Stimulated activated CD4-positive, alpha-beta T cell treated with anti-CD3 and anti-CD28 coated beads, Interleukin-1b, Interleukin-23, amount 100 ng/mL, for 48 hours (primary cell): ENCODE measurements around the gene BCO2.
"Not testable (repeated sequence)": the region's sequence is repeated elsewhere in the genome, so short reads cannot be mapped to it uniquely, and the experiment has no call there.

Experiments
- DNase-seq: peaks from one replicate; pipeline ENCODE4 v3.0.0-alpha.2; 2020

Gene BCO2

DNA sequence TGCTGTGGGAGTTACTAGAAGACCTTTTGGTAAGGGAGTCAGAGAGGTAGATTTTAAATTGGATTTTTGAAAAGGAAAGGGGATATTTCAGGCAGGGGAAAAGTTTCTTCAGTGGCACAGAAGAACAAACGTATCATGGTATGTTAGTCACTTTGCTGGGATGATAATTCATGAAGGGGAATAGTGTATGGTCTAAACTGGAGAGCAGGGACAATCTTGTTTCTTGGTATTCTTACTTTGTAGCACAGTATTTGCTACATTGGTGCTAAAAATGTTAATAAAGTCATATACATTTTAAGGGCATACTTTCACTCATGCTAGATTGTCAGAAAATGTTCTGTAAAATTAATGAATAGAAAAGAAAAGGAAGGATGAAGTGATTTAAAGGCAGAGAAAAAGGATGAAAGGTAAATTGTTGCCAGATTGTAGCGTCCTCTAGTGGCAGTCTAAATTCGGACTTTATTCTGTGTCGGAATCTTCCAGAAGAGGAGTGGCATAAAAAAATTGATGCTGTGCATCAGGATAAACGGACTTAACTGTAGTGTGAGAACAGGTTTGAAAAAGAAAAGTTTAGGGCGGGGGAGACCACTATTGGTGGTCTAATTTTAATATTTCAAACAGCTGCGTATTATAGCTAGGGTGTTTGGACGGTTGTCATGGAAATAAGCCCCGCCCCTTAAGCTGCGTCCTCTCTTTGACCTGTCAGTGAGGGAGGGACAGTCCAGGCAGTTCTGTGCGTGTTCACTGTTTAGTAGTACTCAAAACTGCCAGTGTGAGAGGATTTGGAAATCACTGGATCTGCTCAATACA, at the start of gene BCO2:
BCO2 (plus strand) TSS at position 724 of the 810 bp plus-strand sequence. CDS start 90 bp downstream, outside the sequence.
- DNase-seq, result peak; percentile 23

GRCh38 chr11:112127056-112127455, 48.3 kb upstream of the BCO2 start:
- DNase-seq, result no peak

GRCh38 chr11:112128483-112129121, 46.7 kb upstream of the BCO2 start:
- no peak for DNase-seq

- DNase-seq, result no peak
Observed at GRCh38 chr11:112129656-112130055, 45.7 kb upstream of the BCO2 start.

DNA sequence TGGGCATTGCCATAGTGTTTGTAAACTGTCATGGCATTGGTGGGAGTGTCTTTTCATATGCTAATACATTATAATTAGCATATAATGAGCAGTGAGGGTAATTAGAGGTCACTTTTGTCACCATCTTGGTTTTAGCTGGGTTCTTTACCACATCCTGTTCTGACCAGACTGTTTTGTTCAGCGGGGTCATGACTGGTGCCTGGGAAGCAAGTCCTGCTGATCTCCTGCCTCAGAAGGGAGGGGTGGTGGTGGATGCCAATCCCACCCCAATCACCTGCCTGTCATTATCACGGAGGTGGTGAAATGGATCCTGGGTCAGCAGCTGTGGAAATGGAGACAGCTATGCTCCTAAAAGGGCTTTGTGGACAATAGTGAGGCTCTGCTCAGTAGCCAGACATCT, 42.6 kb upstream of the BCO2 start:
- DNase-seq, result no peak

DNA sequence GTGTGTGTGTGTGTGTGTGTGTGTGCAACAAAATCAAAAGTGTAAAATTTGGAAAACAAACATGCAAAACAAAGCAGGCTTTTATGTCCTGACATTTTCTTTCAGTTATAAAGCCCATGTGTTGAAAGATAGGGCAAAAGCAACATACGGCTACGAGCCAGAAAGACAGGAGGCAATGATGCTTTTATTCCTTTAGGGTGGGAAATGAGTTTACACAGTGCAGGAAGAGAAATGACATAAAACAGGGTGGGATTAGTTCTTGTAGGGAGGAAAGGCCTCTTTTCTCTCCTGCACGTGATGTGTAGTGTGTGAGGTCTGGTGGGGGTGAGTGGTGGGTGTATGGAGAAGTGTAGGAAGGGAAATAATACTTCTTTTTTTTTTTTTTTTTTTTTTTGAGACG, 40.8 kb upstream of the BCO2 start:
- DNase-seq, result no peak

DNA sequence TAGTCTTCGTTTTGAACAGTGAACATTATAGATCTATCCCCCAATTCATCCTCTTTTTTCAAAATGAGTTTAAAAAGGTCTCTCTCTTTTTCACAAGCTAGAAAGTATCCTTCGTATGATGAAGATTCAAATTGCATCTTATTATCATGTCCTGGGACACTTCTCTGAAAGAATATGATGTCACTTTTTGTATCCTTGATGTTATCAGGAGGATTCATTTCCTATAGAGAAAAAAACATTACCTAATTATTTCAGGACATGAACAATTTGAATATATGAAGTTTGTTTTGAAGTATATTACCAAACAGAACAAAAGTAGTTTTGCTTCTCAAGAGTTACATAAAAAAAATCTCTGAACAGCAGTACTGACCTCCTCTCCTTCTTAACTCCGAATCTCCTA, 31.7 kb upstream of the BCO2 start:
- DNase-seq, result no peak

- no peak for DNase-seq
Observed at GRCh38 chr11:112150517-112150916, 24.8 kb upstream of the BCO2 start.

GRCh38 chr11:112156153-112156955, 19.0 kb upstream of the BCO2 start:
- DNase-seq, result no peak

GRCh38 chr11:112156956-112157766, 18.2 kb upstream of the BCO2 start:
- peak; percentile 11 for DNase-seq

DNA sequence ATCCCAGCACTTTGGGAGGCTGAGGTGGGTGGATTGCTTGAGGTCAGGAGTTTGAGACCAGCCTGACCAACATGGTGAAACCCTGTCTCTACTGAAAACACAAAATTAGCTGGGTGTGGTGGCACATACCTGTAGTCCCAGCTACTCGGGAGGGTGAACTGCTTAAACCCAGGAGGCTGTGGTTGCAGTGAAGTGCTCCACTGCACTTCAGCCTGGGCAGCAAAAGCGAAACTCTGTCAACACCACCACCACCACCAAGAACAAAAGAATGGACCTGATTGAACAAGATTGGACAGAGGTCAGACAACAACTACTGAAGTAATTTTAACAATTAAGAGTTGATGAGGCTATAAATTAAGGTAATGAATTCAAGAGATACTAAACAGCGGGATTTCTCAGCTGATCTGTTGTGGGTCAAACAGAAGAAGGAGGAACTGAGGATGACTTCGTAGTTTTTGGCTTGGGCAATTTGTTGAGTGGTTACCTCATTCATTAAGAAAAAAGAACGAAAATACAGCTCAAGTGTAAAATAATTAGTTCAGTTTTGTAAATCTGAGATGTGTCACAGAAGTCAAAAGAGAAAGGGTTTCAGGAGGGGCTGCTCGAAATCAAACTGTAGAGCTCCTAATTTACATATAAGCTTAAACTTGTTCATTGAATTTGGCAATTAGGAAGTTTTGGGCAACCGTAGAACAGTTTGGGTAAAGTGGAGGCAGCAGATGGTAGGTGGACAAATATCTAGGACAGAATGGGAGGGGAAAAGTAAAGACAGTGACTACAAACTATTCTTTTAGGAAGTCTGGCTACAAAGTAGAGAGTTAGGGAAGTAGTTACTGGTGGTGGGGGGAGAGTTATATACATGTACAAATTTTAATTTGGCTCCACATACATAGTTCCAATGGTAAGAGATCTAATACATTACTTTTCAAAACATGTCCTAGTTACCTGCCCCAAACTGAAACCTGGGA, 15.9 kb upstream of the BCO2 start:
- DNase-seq, result no peak

- no peak for DNase-seq
Observed at GRCh38 chr11:112160091-112160848, 15.0 kb upstream of the BCO2 start.

- DNase-seq, result no peak
Observed at GRCh38 chr11:112161012-112161411, 14.3 kb upstream of the BCO2 start.

DNA sequence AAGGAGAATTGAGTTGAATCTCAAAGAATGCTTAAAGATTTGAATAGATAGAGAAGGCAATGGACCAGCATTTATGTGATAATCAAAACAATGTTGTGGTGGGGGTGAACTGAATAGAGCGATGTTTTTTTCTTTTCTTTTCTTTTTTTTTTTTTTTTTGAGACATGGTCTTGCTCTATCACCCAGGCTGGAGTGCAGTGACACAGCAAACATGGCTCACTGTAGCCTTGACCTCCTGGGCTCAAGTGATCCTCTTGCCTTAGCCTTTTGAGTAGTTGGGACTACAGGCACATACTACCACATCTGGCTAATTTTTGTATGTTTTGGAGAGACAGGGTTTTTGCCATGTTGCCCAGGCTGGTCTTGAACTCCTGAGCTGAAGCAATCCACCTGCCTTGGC, 13.1 kb upstream of the BCO2 start:
- DNase-seq, result not testable (repeated sequence)

DNA sequence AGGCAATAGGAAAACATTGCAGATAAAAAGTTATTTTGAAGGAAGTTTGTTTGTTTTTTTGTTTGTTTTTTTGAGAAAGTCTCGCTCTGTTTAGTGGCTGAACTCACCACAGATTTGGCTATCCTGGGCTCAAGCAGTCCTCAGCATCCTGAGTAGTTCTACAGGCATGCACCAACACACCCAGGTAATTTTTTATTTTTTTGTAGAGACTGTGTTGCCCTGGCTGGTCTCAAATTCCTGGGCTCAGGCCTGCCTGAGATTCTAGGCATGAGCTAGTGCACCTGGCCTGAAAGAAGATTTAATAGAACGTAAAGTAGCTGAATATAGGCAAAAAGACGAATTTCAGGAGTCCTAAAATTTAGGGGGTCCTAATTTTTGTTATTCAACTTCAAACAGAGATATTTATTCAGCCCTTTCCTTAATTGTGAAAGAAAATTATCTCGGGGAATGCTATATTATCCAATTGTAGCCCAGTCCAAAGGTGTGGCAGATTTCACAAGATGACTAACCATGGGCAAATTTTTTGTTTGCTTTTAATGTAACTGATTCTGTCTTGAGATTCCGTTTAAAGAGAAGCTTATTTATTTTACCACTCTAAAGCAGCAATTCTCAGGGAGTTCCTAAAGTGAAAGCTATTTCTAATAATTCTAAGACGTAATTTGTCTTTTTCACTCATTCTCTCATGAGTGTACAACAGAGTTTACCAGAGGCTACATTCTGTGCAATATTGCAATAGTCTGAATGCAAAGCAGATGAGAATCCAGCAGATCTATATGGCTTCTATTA, 12.4 kb upstream of the BCO2 start:
- DNase-seq, result no peak

DNA sequence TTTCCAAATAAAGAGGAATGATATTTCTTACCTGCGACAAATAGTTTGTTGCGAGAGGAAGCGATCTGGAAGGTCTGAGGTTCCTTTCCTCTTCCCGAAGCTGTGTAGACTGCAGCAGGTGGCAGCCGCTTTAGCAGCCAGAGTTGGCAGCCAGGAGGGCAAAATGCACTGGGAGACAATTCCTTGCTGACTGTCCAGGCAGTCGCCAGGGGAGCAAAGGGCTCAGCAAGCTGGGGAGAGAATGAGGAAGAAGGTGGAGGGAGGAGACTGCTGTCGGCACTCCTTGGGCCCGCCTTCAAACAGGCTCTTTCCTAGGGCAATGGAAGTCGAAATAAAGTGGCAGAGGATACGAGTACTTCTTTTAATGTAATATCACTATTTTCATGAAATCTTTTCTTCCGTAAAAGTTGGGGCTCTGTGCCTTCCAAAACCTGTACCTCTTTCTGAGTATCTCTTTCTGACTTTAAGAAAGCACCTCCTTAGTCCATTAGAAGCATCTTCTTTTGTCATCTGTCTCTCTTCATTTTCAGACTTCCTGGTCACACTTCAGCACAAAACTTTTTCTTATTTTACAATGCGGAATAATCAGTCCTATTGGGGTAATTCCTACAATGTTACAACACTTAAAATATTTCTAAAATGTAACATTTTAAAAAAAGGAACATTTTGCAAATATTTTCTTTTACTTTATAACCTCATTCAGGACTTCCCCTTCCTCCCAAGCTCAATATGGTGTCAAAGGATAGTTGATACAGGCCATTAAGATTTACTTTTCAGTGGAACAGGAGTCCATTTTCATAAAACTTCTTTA, 11.2 kb upstream of the BCO2 start, which contains the start of gene IL18:
IL18 (minus strand) TSS at position 220 of the 811 bp plus-strand sequence. CDS start 9,041 bp downstream, outside the sequence.
- DNase-seq, result no peak

DNA sequence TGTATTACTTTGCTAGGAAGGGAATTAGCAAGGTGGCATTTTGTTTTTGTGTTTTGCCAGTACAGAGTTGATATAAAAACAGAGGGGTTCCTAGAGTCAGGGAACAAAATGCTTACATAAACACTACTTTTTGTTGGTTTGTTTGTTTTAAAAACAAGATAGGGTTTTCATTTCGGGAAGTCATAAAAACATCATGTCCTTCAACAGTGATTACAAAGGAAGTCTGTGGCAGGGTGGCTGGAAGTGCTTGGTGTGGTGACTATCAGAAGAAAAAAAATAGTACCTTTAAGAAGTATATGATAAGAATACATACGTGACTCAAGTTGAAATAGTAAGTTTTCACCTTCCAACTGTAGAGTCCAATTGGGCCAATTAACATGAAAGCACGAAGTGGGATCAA, 10.3 kb upstream of the BCO2 start:
- no peak for DNase-seq

DNA sequence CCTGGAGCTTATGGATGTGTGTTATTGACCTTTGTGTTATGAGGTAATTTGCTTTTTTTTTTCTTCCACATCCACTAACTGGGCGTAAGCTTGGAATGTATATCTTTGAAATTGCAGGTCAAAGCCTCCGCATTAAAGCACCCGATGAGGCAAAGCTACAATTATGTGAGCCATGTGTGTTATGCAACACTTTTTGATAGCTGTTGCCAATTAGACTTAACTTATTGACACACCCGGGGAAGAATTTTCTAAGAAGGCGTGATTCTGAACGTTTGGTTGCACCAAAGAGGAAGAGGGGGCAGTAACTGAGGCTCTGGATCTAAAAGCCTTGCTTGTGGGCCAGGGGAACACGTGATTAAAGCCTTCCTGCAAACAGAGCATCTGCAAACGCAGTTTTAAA, 8.8 kb upstream of the BCO2 start:
- no peak for DNase-seq

GRCh38 chr11:112167145-112167544, 8.2 kb upstream of the BCO2 start, which contains the start of gene TEX12:
Gene TEX12 (plus strand): TSS chr11:112167372. CDS start chr11:112169269, 1,897 bp downstream.
- no peak for DNase-seq
